ENCODE measurements around the gene BRF1. TPM values are rescaled to one million over a fixed set of nuclear protein-coding genes. Genes with fewer than 3 reads are reported as not detected.

BRF1 gene
- total RNA-seq, 1 donor from 2014 or later = 51.1 TPM

DNA sequence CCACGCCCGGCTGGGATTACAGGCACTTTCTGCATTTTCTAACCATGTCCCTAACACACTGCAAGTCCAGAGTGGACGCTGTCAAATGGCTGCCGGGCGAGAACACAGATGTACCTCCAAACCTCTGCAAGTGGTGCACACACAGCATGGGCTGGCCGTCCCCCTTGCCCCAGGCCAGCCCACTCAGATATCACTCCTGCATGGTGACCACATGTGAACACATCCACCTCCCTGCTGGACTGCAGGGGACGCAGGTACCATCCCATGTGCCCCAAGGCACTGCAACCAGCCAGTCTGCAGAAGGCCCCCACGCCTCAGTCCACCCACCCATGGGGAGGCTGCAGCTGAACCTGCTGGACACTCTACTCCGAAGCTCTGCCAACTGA lies 14.0 kb downstream of the BRF1 start:
- no peak overlapping the region for H3K4me3 Mint-ChIP-seq
- no peaks in the 10 kb centered on the region for H3K9me3 Mint-ChIP-seq
- peaks cover 15% of the 10 kb centered on the region for H3K4me1 Mint-ChIP-seq
- no peak overlapping the region for H3K27ac Mint-ChIP-seq (ENCODE audit: unreplicated experiment)
- H3K36me3 Mint-ChIP-seq (ENCODE audit: low read depth) = no peaks in the 10 kb centered on the region
- TF ChIP-seq, protein P1, sequence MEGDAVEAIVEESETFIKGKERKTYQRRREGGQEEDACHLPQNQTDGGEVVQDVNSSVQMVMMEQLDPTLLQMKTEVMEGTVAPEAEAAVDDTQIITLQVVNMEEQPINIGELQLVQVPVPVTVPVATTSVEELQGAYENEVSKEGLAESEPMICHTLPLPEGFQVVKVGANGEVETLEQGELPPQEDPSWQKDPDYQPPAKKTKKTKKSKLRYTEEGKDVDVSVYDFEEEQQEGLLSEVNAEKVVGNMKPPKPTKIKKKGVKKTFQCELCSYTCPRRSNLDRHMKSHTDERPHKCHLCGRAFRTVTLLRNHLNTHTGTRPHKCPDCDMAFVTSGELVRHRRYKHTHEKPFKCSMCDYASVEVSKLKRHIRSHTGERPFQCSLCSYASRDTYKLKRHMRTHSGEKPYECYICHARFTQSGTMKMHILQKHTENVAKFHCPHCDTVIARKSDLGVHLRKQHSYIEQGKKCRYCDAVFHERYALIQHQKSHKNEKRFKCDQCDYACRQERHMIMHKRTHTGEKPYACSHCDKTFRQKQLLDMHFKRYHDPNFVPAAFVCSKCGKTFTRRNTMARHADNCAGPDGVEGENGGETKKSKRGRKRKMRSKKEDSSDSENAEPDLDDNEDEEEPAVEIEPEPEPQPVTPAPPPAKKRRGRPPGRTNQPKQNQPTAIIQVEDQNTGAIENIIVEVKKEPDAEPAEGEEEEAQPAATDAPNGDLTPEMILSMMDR (conservative IDR thresholded peaks at IDR 0.05) = no peak
- no peak for DNase-seq (ENCODE audit: low read depth, low spot score)
- no peaks in the 10 kb centered on the region for H3K27me3 Mint-ChIP-seq (ENCODE audit: low read depth)

DNA sequence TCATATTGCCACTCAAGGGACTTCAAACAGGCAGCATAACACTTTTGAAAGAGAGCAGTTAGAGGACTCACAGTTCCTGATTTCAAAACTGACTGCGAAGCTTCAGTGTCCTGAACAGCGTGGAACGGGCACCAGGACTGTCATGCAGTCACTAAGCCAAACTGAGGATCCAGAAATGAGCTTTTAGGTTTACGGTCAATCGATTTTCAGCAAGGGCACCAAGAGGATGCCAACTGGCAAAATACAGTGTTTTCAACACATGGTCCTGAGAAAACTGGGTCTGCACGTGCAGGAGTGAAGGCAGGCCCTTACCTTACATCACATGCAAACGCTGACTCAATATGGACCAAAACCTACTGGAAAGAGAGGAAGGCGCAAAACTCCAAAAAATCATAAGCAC lies 15.6 kb downstream of the BRF1 start:
- Mint-ChIP-seq H3K9me3 (no peaks in the 10 kb centered on the region), H3K36me3 (ENCODE audit: low read depth) (no peaks in the 10 kb centered on the region), H3K27ac (ENCODE audit: unreplicated experiment) (no peak overlapping the region), H3K4me1 (peaks cover 18% of the 10 kb centered on the region), H3K27me3 (ENCODE audit: low read depth) (no peaks in the 10 kb centered on the region), H3K4me3 (no peak overlapping the region)
- TF ChIP-seq, protein P1 (conservative IDR thresholded peaks at IDR 0.05) = no peak
- no peak for DNase-seq (ENCODE audit: low read depth, low spot score)

DNA sequence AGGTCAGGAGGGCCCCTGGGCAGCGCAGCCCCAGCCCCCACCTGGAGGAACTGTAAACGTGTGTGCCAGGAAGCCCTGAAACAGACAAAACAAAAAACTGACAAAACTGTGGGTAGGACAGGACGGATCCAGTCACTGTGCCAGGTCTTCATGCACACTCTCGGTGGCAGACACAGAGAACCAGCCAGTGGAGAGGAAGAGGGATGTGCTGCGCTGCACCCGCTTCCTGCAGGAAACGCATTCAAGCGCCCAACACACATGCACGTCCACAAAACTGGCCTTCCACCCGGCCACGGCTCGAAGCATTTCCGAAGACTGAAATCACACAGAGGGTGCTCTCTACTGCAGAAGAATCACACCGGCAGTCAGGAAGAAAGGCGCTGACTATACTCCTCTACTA lies 16.9 kb downstream of the BRF1 start:
- H3K36me3 Mint-ChIP-seq (ENCODE audit: low read depth) = no peaks in the 10 kb centered on the region
- no peak for DNase-seq (ENCODE audit: low read depth, low spot score)
- H3K4me1 Mint-ChIP-seq = peaks cover 18% of the 10 kb centered on the region
- TF ChIP-seq, protein P1 (conservative IDR thresholded peaks at IDR 0.05) = no peak
- no peaks in the 10 kb centered on the region for H3K27me3 Mint-ChIP-seq (ENCODE audit: low read depth)
- no peak overlapping the region for H3K4me3 Mint-ChIP-seq
- no peaks in the 10 kb centered on the region for H3K9me3 Mint-ChIP-seq
- H3K27ac Mint-ChIP-seq (ENCODE audit: unreplicated experiment) = no peak overlapping the region

DNA sequence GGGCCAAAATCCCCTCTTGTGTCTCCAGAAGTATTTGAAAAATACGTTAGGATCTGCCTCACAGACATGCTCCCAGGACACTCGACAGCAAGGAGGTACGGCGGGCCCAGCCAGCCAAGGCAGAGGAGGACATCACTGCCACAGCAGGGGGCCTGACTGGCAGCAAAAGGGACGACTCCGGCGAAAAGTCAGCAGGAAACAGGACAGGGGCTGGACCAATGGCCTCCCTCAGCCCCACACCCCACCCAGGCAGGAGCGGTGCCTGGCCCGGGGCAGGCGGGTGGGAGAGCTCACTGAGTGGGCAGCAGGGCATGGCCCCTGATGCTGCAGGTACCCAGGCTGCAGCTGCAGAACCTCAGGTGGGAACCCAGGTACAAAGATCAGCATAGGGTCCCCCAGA lies 17.8 kb downstream of the BRF1 start:
- no peak for DNase-seq (ENCODE audit: low read depth, low spot score)

DNA sequence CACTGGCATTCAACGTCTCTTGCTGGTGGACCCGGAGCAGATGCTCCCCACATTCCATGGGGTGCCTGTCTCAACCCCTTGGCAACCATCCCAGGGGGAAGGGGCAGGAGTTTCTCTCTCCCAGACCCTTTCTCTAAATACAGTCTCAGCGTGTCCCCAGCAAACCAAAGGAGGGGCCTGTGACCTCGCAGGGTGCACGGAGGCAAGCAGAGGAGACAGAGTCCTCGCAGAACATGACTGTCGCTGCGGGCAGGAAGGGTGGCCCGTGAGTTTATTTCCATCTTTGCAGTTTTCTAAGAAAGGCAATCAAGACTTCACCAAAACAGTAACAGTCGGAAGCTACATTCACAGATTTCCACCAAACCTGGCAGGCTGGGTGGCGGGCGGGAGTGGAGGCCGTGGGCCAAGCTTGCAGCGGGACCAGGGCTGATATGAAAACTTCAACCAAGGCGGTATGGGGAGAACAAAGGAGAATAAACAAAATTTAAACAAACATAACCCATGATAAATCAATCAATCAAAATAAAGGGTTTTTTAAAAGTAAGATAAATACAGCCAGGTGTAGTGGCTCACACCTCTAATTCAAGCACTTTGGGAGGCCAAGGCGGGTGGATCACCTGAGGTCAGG lies 18.6 kb downstream of the BRF1 start:
- Mint-ChIP-seq H3K9me3 (no peaks in the 10 kb centered on the region), H3K4me1 (peaks cover 18% of the 10 kb centered on the region), H3K4me3 (no peak overlapping the region), H3K36me3 (ENCODE audit: low read depth) (no peaks in the 10 kb centered on the region), H3K27me3 (ENCODE audit: low read depth) (no peaks in the 10 kb centered on the region), H3K27ac (ENCODE audit: unreplicated experiment) (no peak overlapping the region)
- no peak for DNase-seq (ENCODE audit: low read depth, low spot score)
- TF ChIP-seq, protein P1 (conservative IDR thresholded peaks at IDR 0.05) = peak; percentile 33

More for the DNA sequence above, 17.8 kb downstream of the BRF1 start:
- TF ChIP-seq, protein P1 (conservative IDR thresholded peaks at IDR 0.05) = no peak
- no peak overlapping the region for H3K27ac Mint-ChIP-seq (ENCODE audit: unreplicated experiment)
- no peaks in the 10 kb centered on the region for H3K36me3 Mint-ChIP-seq (ENCODE audit: low read depth)
- H3K4me1 Mint-ChIP-seq = peaks cover 18% of the 10 kb centered on the region
- H3K27me3 Mint-ChIP-seq (ENCODE audit: low read depth) = no peaks in the 10 kb centered on the region
- no peak overlapping the region for H3K4me3 Mint-ChIP-seq
- no peaks in the 10 kb centered on the region for H3K9me3 Mint-ChIP-seq
